ENCODE results near the gene EDN1.

DNA sequence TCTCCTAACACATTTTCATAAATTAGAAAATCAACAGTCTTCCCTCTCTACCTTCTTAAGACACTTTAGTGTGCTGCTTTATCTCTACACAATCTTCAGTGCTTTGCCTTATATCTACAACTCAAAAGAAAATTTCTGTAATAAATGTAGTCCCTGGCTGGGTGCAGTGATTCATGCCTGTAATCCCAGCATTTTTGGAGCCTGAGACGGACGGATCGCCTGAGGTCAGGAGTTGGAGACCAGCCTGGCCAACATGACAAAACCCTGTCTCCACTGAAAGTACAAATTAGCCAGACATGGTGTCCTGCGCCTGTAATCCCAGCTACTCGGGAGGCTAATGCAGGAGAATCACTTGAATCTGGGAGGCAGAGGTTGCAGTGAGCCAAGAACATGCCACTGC, 9.7 kb upstream of the EDN1 start:
- TF ChIP-seq CTCF (IDR thresholded peaks at IDR 0.05; ENCODE audit: insufficient read depth, low read length) (no peak), GABPA (IDR thresholded peaks at IDR 0.05; ENCODE audit: low read depth) (no peak), REST (IDR thresholded peaks at IDR 0.05; ENCODE audit: insufficient replicate concordance, low read depth) (no peak), POLR2AphosphoS5 (IDR thresholded peaks at IDR 0.05; ENCODE audit: low read depth) (no peak), SPI1 (IDR thresholded peaks at IDR 0.05; ENCODE audit: borderline replicate concordance, low read depth) (no peak)

Data from HL-60 (cell line).